Measurements from ENCODE around the gene GPR180. TPM values are rescaled to one million over a fixed set of nuclear protein-coding genes. Genes with fewer than 3 reads are reported as not detected.

The GPR180 gene
- total RNA-seq, 4 donors from 2014 or later = 6.2 to 25.8 (median 12.6) TPM

DNA sequence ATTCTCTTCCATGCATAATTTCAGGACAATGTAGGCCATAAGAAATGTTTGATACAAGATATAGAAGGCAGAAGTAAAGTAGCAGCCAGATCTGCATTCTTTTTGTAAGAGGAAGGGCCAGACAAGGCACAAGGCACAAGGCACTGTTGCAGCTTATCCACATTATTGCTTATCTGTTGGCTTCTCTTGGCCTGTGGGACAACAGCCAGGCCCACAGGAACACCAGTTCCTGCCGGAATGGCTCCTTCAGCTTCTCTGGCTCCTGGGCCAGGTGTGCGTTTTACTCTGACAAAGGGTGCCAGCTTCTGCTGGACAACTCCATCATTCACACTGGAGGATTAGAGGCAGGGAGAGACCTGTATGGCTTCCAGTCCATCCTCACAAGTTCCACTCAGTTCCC, 29.2 kb downstream of the GPR180 start:
- TF ChIP-seq, protein P1, sequence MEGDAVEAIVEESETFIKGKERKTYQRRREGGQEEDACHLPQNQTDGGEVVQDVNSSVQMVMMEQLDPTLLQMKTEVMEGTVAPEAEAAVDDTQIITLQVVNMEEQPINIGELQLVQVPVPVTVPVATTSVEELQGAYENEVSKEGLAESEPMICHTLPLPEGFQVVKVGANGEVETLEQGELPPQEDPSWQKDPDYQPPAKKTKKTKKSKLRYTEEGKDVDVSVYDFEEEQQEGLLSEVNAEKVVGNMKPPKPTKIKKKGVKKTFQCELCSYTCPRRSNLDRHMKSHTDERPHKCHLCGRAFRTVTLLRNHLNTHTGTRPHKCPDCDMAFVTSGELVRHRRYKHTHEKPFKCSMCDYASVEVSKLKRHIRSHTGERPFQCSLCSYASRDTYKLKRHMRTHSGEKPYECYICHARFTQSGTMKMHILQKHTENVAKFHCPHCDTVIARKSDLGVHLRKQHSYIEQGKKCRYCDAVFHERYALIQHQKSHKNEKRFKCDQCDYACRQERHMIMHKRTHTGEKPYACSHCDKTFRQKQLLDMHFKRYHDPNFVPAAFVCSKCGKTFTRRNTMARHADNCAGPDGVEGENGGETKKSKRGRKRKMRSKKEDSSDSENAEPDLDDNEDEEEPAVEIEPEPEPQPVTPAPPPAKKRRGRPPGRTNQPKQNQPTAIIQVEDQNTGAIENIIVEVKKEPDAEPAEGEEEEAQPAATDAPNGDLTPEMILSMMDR (IDR thresholded peaks at IDR 0.05; ENCODE audit: low read depth) = no peak

DNA sequence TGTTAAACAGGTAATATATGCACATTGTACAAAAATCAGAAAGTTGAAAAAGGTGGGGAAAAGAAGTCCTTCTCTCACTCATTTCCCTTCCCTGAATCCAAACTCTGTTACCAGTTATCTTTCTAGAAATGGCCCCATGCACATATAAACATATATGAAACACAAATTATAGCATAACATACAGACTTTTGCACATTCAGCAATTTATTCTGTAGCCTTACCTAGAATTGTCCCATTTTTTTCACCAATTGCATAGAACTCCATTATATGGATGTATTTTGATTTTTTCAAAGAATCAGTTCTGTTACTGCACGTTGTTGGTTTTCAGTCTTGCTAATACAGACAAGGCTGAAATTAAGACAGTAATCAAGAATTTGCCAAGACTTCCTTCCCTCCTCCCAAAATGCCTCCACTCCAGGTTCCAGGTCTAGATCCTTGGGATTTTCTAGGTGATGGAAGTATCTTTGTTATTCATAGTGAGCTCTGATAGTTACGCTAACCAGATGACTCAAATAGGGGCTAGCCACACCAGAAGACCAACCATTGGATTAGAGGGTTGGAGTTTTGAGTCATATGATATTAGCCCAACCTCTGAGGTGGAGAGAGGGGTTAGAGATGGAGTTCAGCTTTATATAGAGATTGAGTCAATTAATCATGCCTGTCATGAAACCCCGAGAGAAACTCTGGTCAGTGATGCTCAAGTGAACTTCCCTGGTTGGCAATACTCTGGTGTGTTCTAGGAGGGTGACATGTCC, 30.7 kb downstream of the GPR180 start:
- TF ChIP-seq, protein P1 (IDR thresholded peaks at IDR 0.05; ENCODE audit: low read depth) = no peak

DNA sequence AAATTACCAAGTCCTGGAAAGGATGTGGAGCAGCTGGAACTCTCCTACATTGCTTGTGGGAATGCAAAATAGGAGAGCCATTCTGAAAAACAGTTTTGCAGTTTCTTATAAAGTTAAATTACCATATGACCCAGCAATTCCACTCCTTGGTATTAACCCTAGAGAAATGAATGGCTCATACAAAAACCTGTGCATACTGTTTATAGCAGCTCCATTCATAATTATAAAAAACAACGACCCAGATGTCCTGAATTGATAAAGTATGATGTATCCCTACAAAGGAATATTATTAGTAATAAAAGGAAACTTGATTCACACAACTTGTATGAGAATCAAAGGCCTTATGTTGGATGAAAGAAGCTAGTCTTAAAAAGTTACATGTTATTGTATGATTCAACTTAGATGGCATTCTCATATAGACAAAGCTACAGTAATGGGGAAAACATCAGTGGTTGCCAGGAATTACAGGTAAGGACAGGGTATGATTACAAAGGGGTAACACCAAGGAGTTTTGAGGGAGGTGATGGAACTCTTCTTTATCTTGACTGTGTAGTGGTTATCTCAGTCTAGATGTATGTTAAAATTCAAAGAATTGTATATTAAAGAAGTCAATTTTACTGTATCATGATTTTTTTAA, 35.4 kb downstream of the GPR180 start:
- TF ChIP-seq, protein P1 (IDR thresholded peaks at IDR 0.05; ENCODE audit: low read depth) = no peak

DNA sequence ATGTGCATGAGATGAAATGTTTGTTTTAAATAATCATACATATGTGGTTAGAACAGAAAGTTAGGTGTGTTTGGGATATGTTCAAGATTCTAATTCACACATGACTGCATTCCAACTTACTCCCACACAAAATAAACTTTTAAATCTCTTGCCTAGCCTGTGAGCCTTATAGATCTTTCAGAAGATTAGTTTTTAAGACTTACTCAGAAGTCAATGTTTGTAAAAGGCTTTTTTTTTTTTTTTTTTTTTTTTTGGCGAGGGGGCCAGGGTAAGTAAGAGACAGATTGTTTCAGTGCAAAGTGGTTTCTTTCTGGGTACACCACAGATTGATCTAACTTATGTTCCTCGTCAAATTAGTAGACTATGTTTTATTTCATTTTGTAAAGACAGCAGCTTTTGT, 39.1 kb downstream of the GPR180 start:
- TF ChIP-seq, protein P1 (IDR thresholded peaks at IDR 0.05; ENCODE audit: low read depth) = no peak

DNA sequence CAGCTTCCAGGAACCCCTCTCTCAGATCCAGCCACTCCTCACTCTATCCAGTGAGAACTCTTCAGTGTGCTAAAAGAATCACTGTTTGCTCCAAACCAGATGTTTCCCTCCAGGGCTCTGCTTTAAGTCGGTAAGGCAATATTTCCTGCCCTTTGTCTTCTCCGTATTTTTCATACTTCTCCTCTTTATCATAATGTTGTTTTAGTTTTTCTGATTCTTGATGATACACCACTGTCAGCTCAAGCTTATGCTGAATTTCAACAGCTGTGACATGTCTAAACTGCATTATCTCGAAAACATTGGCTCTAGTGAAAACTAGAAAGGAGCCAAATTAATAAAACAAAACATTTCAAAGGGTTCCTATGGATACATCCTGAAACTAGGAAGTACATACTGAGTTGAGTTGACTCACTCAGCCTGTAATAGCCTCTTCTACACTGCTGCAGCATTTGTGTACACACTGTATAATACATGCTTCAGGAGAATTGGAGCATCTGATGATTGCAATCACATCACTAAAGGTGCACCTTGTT, 39.8 kb downstream of the GPR180 start:
- TF ChIP-seq, protein P1 (IDR thresholded peaks at IDR 0.05; ENCODE audit: low read depth) = no peak

DNA sequence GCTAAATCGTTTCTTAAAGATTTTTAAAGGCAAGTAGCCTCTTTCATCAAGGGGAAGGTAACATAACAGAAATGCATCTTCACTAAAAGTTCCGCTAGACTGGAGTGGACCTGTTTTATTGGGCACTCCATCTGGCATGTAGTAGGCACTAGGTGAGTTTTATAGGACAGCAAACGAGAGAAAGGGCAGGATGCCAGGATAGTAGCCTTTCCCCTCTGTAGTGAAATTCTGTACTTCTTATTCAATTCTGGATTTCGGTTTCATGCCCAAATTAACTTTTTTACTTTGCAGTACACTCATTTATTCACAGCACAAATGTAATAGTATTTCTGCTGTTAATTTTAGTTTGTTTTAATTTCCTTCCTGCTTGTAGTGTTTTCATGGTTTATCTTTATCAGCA, 45.2 kb downstream of the GPR180 start:
- TF ChIP-seq, protein P1 (IDR thresholded peaks at IDR 0.05; ENCODE audit: low read depth) = no peak

DNA sequence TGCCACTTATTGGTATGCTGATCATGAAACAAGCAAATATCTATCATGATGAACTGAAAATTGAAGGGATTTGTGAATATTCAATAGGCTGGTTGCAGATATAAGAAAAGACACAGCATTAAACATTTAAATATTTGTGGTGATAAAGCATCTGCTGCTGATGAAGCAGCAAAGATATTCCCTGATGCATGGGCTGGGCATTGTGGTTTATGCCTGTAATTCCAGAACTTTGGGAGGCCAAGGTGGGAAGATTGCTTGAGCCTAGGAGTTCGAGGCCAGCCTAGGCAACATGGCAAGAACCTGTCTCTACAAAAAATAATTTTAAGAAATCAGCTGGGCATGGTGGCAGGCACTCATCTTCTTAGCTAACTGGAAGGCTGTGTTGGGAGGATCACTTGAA, 54.5 kb downstream of the GPR180 start:
- TF ChIP-seq, protein P1 (IDR thresholded peaks at IDR 0.05; ENCODE audit: low read depth) = no peak

Measured in subcutaneous adipose tissue (tissue), 4 donors.